HG02642 (cell line): Measurements from ENCODE around the gene GAREM2.

Source experiments
- ATAC-seq: cut with Tn5 transposase; IDR thresholded peaks from one replicate; pipeline ENCODE4 v1.9.1; 2021; ENCODE audit warnings: mild to moderate bottlenecking; ENCODE audit not compliant: unreplicated experiment, poor library complexity

The GAREM2 gene

DNA sequence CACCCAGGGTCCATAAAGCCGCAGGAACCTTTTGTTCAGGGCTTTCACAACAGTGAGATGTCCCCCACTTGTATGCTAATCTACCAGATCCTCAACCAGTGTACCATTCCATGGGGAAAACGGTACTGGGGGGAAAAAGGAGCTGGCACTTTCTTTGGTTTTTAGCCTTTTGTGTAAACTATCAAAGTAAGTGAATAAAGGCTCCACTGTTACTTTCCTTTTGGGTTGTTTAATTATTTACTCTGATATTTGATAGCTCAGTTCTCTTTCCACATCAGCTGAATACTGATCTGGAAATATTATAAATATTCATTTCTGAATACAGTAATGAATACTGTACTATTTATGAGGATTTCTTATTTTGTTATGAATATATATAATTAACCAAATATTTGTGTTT, 51.2 kb downstream of the GAREM2 start:
- ATAC-seq, result no peak

GRCh38 chr2:26229595-26229994, 56.7 kb downstream of the GAREM2 start:
- ATAC-seq, result no peak

DNA sequence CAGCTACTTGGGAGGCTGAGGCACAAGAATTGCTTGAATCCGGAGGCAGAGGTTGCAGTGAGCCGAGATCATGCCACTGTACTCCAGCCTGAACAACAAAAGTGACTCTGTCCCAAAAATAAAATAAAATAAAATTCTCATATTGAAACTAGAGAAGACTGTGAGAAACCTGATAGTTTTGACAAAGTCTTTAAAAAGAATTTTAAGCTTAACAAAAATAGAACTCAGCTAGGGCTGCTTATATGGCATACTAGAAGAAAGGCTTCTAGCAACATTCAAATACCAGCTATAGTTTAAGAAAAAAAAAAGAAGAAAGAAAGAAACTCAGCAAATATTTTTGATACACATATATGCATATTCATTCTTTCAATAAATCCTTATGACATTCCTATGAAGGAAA, 57.9 kb downstream of the GAREM2 start:
- ATAC-seq, result no peak

DNA sequence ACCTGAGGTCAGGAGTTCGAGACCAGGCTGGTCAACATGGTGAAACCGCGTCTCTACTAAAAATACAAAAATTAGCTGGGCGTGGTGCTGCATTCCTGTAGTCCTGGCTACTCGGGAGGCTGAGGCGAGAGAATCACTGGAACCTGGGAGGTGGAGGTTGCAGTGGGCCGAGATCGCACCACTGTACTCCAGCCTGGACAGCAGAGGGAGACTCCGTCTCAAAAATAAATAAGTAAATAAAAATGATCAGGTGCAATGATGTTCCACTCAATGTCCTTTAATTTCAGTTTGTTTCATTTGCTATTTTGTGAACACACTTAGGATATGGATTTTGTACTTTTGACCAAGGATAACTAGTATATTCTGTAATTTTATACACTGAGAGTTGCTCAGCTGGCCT, 62.2 kb downstream of the GAREM2 start:
- no peak for ATAC-seq

DNA sequence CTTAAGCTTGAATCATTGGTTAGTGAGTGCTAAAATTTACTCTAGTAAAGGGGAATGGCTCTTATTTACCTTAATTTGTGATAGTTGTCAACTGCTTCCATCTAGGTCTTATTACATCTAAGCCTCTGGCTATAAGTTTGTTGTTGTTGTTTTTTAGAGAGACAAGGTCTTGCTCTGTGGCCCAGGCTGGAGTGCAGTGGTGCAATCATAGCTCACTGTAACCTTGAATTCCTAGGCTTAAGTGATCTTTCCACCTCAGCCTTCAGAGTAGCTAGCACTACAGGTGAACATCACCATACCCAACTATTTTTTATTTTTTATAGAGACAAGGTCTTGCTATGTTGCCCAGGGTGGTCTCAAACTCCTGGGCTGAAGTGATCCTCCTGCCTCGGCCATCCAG, 65.0 kb downstream of the GAREM2 start:
- no peak for ATAC-seq

DNA sequence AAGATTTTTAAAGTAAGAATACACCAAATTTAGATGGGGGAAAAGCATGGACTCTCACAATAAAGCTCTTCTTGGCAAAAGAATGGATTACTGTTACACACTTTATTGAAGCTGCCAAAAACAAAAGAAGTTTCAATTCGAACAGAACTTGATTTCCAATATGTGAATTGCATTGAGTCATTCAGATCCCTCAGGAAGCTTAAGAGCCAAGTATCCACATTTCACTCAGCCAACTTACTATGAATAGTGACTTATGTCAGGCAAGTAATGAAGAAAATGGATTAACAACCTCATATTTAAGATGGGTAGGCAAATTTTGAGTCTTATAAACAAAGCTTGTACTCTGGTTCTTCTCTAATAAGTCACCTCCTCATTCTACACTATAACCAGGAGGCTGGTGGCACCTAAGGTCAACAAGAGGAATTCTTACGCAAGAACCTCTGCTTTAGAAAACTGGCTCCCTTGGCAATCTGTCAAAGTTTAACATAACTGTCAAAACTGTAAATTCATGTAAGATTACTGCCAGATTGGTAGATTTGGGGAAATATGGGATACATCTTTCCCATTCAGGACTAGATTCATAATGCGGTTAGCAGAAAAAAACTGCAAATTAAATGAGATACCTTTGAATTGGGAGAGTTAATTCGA, 65.5 kb downstream of the GAREM2 start:
- ATAC-seq, result no peak
